HepG2 (cell line): ENCODE data around the gene RNF14. TPM values are rescaled to one million over a fixed set of nuclear protein-coding genes. Genes with fewer than 3 reads are reported as not detected.

Experiments used
- ATAC-seq: fragments of 200-7000 bp; cut with Tn5 transposase; 3 replicates; pipeline ENCODE4 v1.9.1; 2020; ENCODE audit warnings: mild to moderate bottlenecking, moderate library complexity
- BruUV-seq: library from RNA; stranded (reverse); fragments of 400-500 nt; replicated peaks from 2 replicates; lab custom pipeline; 2021; lab: Mats Ljungman, UMichigan
- CTCF ChIA-PET: fragments of 300-600 bp; formaldehyde crosslinking; extraction: SDS; loops from one replicate; lab custom pipeline; 2021; ENCODE audit warnings: low total read pairs, inconsistent platforms, low intra/inter-chr PET ratio; lab: Yijun Ruan, JAX
- POLR2A ChIA-PET: fragments of 350-600 bp; sonication (Branson Sonifier 250); formaldehyde crosslinking; loops from one replicate; lab custom pipeline; 2020; ENCODE audit warnings: antibody characterized with exemption, inconsistent platforms; lab: Yijun Ruan, JAX
- DNase-seq: peaks from one replicate; pipeline ENCODE4 v3.0.0-alpha.2; 2015; ENCODE audit warnings: low spot score
- FAIRE-seq: peaks from 3 replicates; lab custom pipeline; 2011; peaks lifted over from hg19 to GRCh38; lab: Jason Lieb, UNC
- H2AFZ ChIP-seq: one replicate; pipeline ENCODE4 v1.6.1; 2011; ENCODE audit warnings: low read length, inconsistent platforms
- H3K27ac ChIP-seq: fragments of 300-600 bp; 3 replicates; pipeline ENCODE4 v1.8.0; 2011; ENCODE audit warnings: mixed run types, mild to moderate bottlenecking, mixed read lengths, low read length, inconsistent platforms; ENCODE audit not compliant: insufficient read depth; ENCODE audit errors: extremely low read length
- H3K27me3 ChIP-seq, 2 experiments: fragments of 200-600 bp in 1 of 2; 2 replicates in 1 of 2; 3 replicates in 1 of 2; pipeline versions ENCODE4 v1.6.0 to v1.8.0; 2011; ENCODE audit warnings: low read length in 2 of 2, mild to moderate bottlenecking in 2 of 2, moderate library complexity in 2 of 2, inconsistent platforms in 1 of 2; ENCODE audit not compliant: insufficient read depth in 2 of 2, control insufficient read depth in 1 of 2
- H3K36me3 ChIP-seq, 2 experiments: fragments of 200-600 bp in 1 of 2; replicated peaks in 1 of 2; 2 replicates in 1 of 2; 3 replicates in 1 of 2; pipeline versions ENCODE4 v1.5.1 to v1.8.0; 2011; ENCODE audit warnings: low read length in 2 of 2, inconsistent platforms in 1 of 2; ENCODE audit not compliant: insufficient read depth in 2 of 2, control insufficient read depth in 1 of 2
- H3K4me1 ChIP-seq: 2 replicates; pipeline ENCODE4 v1.5.1; 2012; ENCODE audit warnings: low read length, inconsistent platforms; ENCODE audit not compliant: insufficient read depth
- H3K4me2 ChIP-seq: 2 replicates; pipeline ENCODE4 v1.6.0; 2011; ENCODE audit warnings: low read depth, low read length, inconsistent platforms
- H3K4me3 ChIP-seq, 3 experiments: fragments of 200-600 bp in 1 of 3; sonication (generic), shearing (Covaris generic) in 1 of 3; replicated peaks in 1 of 3; 2 replicates each; pipeline ENCODE4 v1.5.1; 2011 to 2016; ENCODE audit warnings: low read length in 3 of 3, inconsistent platforms in 2 of 3, low read depth in 2 of 3, mild to moderate bottlenecking in 2 of 3, control low read depth in 1 of 3, mixed read lengths in 1 of 3; ENCODE audit not compliant: insufficient read depth in 1 of 3
- H3K79me2 ChIP-seq: one replicate; pipeline ENCODE4 v1.6.1; 2011; ENCODE audit warnings: low read length, inconsistent platforms; ENCODE audit not compliant: insufficient read depth
- H3K9ac ChIP-seq: 2 replicates; pipeline ENCODE4 v1.6.0; 2011; ENCODE audit warnings: mild to moderate bottlenecking, low read depth, low read length, inconsistent platforms; ENCODE audit not compliant: insufficient read depth
- H3K9me3 ChIP-seq: 2 replicates; pipeline ENCODE4 v1.5.1; 2012; ENCODE audit warnings: mild to moderate bottlenecking, low read length
- H4K20me1 ChIP-seq: 2 replicates; pipeline ENCODE4 v1.6.0; 2011; ENCODE audit warnings: inconsistent platforms, mild to moderate bottlenecking, low read length, moderate library complexity; ENCODE audit not compliant: insufficient read depth
- BRCA1 ChIP-seq: sonication (generic); formaldehyde crosslinking; IDR thresholded peaks from 2 replicates; pipeline ENCODE4 v1.4.0; 2020; ENCODE audit warnings: missing genetic modification reagents
- CHD4 ChIP-seq: fragments of 200-600 bp; sonication (generic); IDR thresholded peaks from 2 replicates; pipeline ENCODE4 v1.7.0; 2017; ENCODE audit warnings: mild to moderate bottlenecking, low read length, borderline replicate concordance
- EP300 ChIP-seq, 3 experiments: sonication (generic) in 1 of 3; formaldehyde crosslinking in 1 of 3; IDR thresholded peaks; 2 replicates each; pipeline versions ENCODE4 v1.5.1 to v1.6.1; 2011 to 2020; ENCODE audit warnings: low read depth in 2 of 3, low read length in 2 of 3, borderline replicate concordance in 1 of 3, improper control_type of control experiment in 1 of 3, mild to moderate bottlenecking in 1 of 3, missing genetic modification reagents in 1 of 3, moderate library complexity in 1 of 3
- IRX3 ChIP-seq: sonication (generic); formaldehyde crosslinking; IDR thresholded peaks from 2 replicates; pipeline ENCODE4 v1.8.1; 2023; ENCODE audit warnings: mild to moderate bottlenecking, low read depth, missing genetic modification reagents, borderline replicate concordance
- MED13 ChIP-seq: sonication (generic); formaldehyde crosslinking; IDR thresholded peaks from 2 replicates; pipeline ENCODE4 v1.5.0; 2020; ENCODE audit warnings: missing genetic modification reagents
- MIXL1 ChIP-seq: IDR thresholded peaks from 2 replicates; pipeline ENCODE4 v1.6.1; 2016
- MTA1 ChIP-seq: sonication (generic); formaldehyde crosslinking; IDR thresholded peaks from 2 replicates; pipeline ENCODE4 v1.4.0; 2020; ENCODE audit warnings: missing genetic modification reagents, mild to moderate bottlenecking, borderline replicate concordance
- NFKBIZ ChIP-seq: IDR thresholded peaks from 2 replicates; pipeline ENCODE4 v1.6.1; 2018; ENCODE audit warnings: missing genetic modification reagents, missing compliant biosample characterization
- PAWR ChIP-seq: sonication (generic); formaldehyde crosslinking; IDR thresholded peaks from 2 replicates; pipeline ENCODE4 v1.4.0; 2020; ENCODE audit warnings: missing genetic modification reagents, mild to moderate bottlenecking, borderline replicate concordance
- SRSF1 ChIP-seq: fragments of 200-400 bp; formaldehyde crosslinking; optimal IDR thresholded peaks from 2 replicates; pipeline ENCODE3; 2017; ENCODE audit warnings: mild to moderate bottlenecking, low read depth, low read length, moderate library complexity
- ZNF205 ChIP-seq: IDR thresholded peaks from 2 replicates; pipeline ENCODE4 v1.6.1; 2018; ENCODE audit warnings: missing biosample characterization, missing genetic modification reagents
- ZNF282 ChIP-seq: fragments of 450-650 bp; IDR thresholded peaks from 2 replicates; pipeline ENCODE4 v1.6.1; 2018; ENCODE audit not compliant: partially characterized antibody
- ZNF34 ChIP-seq: sonication (generic); formaldehyde crosslinking; IDR thresholded peaks from 2 replicates; pipeline ENCODE4 v1.4.0; 2020; ENCODE audit warnings: mild to moderate bottlenecking, missing genetic modification reagents, borderline replicate concordance
- ZNF792 ChIP-seq: IDR thresholded peaks from 2 replicates; pipeline ENCODE4 v1.6.1; 2016
- WGBS: methylation state at CpG from one replicate; pipeline ENCODE4 v1.1.6; 2017; ENCODE audit warnings: low lambda C conversion rate; 5-methylcytosine and 5-hydroxymethylcytosine counted together
- in situ Hi-C: cut with HindIII; loops from 2 replicates; pipeline ENCODE4 v1.10.0; 2017; ENCODE audit warnings: low pct_unique_long_range_greater_than_20kb; ENCODE audit not compliant: extremely low pct_ligation_motif_present
- intact Hi-C: fragments of 100-400 bp; cut with micrococcal nuclease; formaldehyde crosslinking; loops from one replicate; pipeline ENCODE4 v1.10.0; 2022; ENCODE audit not compliant: unreplicated experiment
- polyA plus RNA-seq, 8 experiments: library from polyadenylated mRNA; depleted of rRNA in 3 of 8; stranded (reverse) in 7 of 8; unstranded in 1 of 8; fragments of >200 nt; fragmentation: Illumina TruSeq in 4 of 8; extraction: Trizol in 4 of 8; gene quantifications; 2 replicates each; pipeline versions ENCODE4 v1.2.1 to v1.2.3, GENCODE V29; 2011 to 2016; ENCODE audit warnings: low read depth in 4 of 8, missing spikeins in 1 of 8, mixed read lengths in 1 of 8; ENCODE audit not compliant: insufficient read depth in 1 of 8
- total RNA-seq, 5 experiments: library from RNA; depleted of rRNA; stranded (reverse); fragments of >200 nt; fragmentation: Illumina TruSeq; extraction: Trizol; gene quantifications; 2 replicates each; pipeline ENCODE4 v1.2.3, GENCODE V29; 2016; ENCODE audit warnings: low read depth in 1 of 5
- TF ChIP-seq, protein P1 (sequence below): sonication (generic); formaldehyde crosslinking; IDR thresholded peaks from 2 replicates; pipeline ENCODE4 v1.4.0; 2020; ENCODE audit warnings: mild to moderate bottlenecking, missing genetic modification reagents
- TF ChIP-seq, protein P2 (sequence below): sonication (generic); formaldehyde crosslinking; IDR thresholded peaks from 2 replicates; pipeline ENCODE4 v1.5.0; 2020; ENCODE audit warnings: mild to moderate bottlenecking, missing genetic modification reagents

RNF14 gene
- total and polyA plus RNA-seq, 2 of the 13 experiments (the other 11 are each of a cell fraction or from before 2014, with no cell fraction given) = 11.3 to 28.1 TPM

DNA sequence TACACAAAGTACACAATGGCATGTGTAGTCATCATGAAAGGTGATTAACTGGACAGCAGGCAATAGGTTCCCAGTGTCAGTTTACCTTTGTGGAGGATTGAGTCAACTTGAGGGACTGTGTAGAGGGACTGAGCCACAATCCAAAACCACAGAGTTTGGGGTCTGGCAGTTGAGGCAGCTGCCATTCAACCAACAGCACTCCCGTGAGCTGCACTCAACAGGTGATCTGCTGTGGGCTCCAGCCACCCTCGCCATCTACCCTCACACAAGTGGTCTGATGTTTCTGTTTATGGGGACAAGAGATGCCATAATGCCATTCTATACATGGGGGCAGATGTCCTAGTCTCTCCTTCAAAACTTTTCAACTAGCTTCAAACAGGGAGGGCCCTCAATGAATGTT is 48.1 kb upstream of the RNF14 start:
- Histone ChIP-seq H3K36me3 (peaks cover 2 to 3% of the 10 kb centered on the region in 2 experiments; a peak in 1 of 5 replicates), H3K4me1 (peaks cover 34% of the 10 kb centered on the region), H3K4me2 (no peak overlapping the region), H3K9ac (no peak overlapping the region), H3K9me3 (no peaks in the 10 kb centered on the region), H3K27me3 (peaks cover 0 to 12% of the 10 kb centered on the region in 2 experiments; a peak in 1 of 5 replicates), H3K79me2 (peaks cover 7% of the 10 kb centered on the region), H4K20me1 (0 out of 2 replicates have a peak, but pooled peaks cover 3% of the 10 kb centered on the region), H3K27ac (no peak overlapping the region), H3K4me3 (no peak overlapping the region), H2AFZ (no peak overlapping the region)
- whole genome bisulfite sequencing = 89% methylated on average over 2 of the region's 2 CpGs
- in situ Hi-C loops = no loop called here
- ChIA-PET POLR2A (no interaction called here), CTCF (no interaction called here)
- FAIRE-seq (no peak), DNase-seq (no peak), ATAC-seq (no peak)
- TF ChIP-seq IRX3 (CRISPR knock-in tag) (no peak), CHD4 (no peak), NFKBIZ (no peak), BRCA1 (CRISPR knock-in tag) (no peak), ZNF282 (no peak), MED13 (CRISPR knock-in tag) (no peak), MIXL1 (CRISPR knock-in tag) (no peak), ZNF34 (CRISPR knock-in tag) (no peak), PAWR (CRISPR knock-in tag) (no peak), EP300 (IDR thresholded peaks at IDR 0.05; ENCODE audit: low read depth in 2 of 2, low read length in 2 of 2) (no peak), EP300 (CRISPR knock-in tag; IDR thresholded peaks at IDR 0.05; ENCODE audit: borderline replicate concordance) (no peak), SRSF1 (no peak), MTA1 (no peak), ZNF792 (CRISPR knock-in tag) (no peak), ZNF205 (CRISPR knock-in tag) (no peak)
- TF ChIP-seq, protein P1, sequence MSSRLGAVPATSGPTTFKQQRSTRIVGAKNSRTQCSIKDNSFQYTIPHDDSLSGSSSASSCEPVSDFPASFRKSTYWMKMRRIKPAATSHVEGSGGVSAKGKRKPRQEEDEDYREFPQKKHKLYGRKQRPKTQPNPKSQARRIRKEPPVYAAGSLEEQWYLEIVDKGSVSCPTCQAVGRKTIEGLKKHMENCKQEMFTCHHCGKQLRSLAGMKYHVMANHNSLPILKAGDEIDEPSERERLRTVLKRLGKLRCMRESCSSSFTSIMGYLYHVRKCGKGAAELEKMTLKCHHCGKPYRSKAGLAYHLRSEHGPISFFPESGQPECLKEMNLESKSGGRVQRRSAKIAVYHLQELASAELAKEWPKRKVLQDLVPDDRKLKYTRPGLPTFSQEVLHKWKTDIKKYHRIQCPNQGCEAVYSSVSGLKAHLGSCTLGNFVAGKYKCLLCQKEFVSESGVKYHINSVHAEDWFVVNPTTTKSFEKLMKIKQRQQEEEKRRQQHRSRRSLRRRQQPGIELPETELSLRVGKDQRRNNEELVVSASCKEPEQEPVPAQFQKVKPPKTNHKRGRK (CRISPR knock-in tag) = no peak
- TF ChIP-seq, protein P2, sequence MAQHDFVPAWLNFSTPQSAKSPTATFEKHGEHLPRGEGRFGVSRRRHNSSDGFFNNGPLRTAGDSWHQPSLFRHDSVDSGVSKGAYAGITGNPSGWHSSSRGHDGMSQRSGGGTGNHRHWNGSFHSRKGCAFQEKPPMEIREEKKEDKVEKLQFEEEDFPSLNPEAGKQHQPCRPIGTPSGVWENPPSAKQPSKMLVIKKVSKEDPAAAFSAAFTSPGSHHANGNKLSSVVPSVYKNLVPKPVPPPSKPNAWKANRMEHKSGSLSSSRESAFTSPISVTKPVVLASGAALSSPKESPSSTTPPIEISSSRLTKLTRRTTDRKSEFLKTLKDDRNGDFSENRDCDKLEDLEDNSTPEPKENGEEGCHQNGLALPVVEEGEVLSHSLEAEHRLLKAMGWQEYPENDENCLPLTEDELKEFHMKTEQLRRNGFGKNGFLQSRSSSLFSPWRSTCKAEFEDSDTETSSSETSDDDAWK = no peak
- intact Hi-C loops = no loop called here
- no TSS peak for BruUV-seq
